Ovary (tissue), 3 donors: ENCODE results near the gene PXYLP1.

ENCODE experiments used
- CTCF ChIP-seq, 3 donors: fragments of 450-650 bp in 2 of 3; fragments of 200-600 bp in 1 of 3; IDR thresholded peaks; one replicate each; pipeline versions ENCODE4 v1.5.1 to v1.8.0; 2016 to 2022; ENCODE audit warnings: antibody characterized with exemption in 3 of 3, mild to moderate bottlenecking in 1 of 3
- POLR2A ChIP-seq: fragments of 450-650 bp; IDR thresholded peaks from one replicate; pipeline ENCODE4 v1.6.1; 2017; ENCODE audit warnings: antibody characterized with exemption, mild to moderate bottlenecking, moderate library complexity
- donor health status: DM: no; HTN: no; CAD: no.

GRCh38 chr3:141235661-141236171 is 4.1 kb downstream of the PXYLP1 start:
- TF ChIP-seq CTCF (IDR thresholded peaks at IDR 0.05): no peak
- no peak for TF ChIP-seq POLR2A
